OCI-LY3 (cell line): ENCODE data around the gene MAX.

Experiments used
- H2AFZ ChIP-seq: fragments of 200-600, 300-600 bp; shearing (Covaris generic); 2 replicates; pipeline ENCODE4 v1.6.0; 2014; ENCODE audit warnings: antibody characterized with exemption, low read depth, low read length
- H3K27ac ChIP-seq: fragments of 200-600, 300-600 bp; sonication (generic); 2 replicates; pipeline ENCODE4 v1.5.1; 2014; ENCODE audit warnings: mild to moderate bottlenecking, low read length, moderate library complexity, mixed read lengths
- H3K27me3 ChIP-seq: fragments of 200-600, 300-600 bp; sonication (generic); 2 replicates; pipeline ENCODE4 v1.6.1; 2014; ENCODE audit warnings: low read depth, low read length, mixed read lengths
- H3K36me3 ChIP-seq: fragments of 200-600, 300-600 bp; sonication (generic); replicated peaks from 2 replicates; pipeline ENCODE3; 2014; ENCODE audit warnings: low read depth, low read length, mixed read lengths
- H3K4me1 ChIP-seq: fragments of 300-600, 200-600 bp; sonication (generic); 2 replicates; pipeline ENCODE4 v1.6.1; 2014; ENCODE audit warnings: low read length, mixed read lengths
- H3K4me2 ChIP-seq: fragments of 200-600, 300-600 bp; sonication (generic); 2 replicates; pipeline ENCODE4 v1.6.1; 2014; ENCODE audit warnings: low read length, mixed read lengths
- H3K4me3 ChIP-seq: fragments of 300-600, 200-600 bp; sonication (generic); 2 replicates; pipeline ENCODE4 v1.5.1; 2014; ENCODE audit warnings: antibody characterized with exemption, mild to moderate bottlenecking, low read length, moderate library complexity
- H3K79me2 ChIP-seq: fragments of 300-600, 200-600 bp; shearing (Covaris generic); 2 replicates; pipeline ENCODE4 v1.6.1; 2014; ENCODE audit warnings: mild to moderate bottlenecking, low read length, mixed read lengths
- H3K9ac ChIP-seq: fragments of 300-600, 200-600 bp; shearing (Covaris generic); 2 replicates; pipeline ENCODE4 v1.6.0; 2014; ENCODE audit warnings: mild to moderate bottlenecking, low read length, moderate library complexity
- H3K9me3 ChIP-seq: fragments of 200-600, 300-600 bp; shearing (Covaris generic); 2 replicates; pipeline ENCODE4 v1.6.1; 2014; ENCODE audit warnings: low read length, mixed read lengths; ENCODE audit not compliant: insufficient read depth
- H4K20me1 ChIP-seq: fragments of 200-600, 300-600 bp; sonication (generic); 2 replicates; pipeline ENCODE4 v1.6.1; 2016; ENCODE audit warnings: low read length, mixed read lengths; ENCODE audit not compliant: insufficient read depth
- CTCF ChIP-seq: fragments of 200-600, 300-600 bp; sonication (generic); IDR thresholded peaks from 2 replicates; pipeline ENCODE4 v1.5.1; 2014; ENCODE audit warnings: antibody characterized with exemption, low read length, low read depth
- EZH2phosphoT487 ChIP-seq: fragments of 200-600 bp; shearing (Covaris generic); IDR thresholded peaks from 2 replicates; pipeline ENCODE4 v1.6.1; 2018; ENCODE audit warnings: antibody characterized with exemption, mixed run types, low read depth

MAX gene

GRCh38 chr14:65070471-65070976, 31.8 kb downstream of the MAX start:
- no peak overlapping the region for H2AFZ ChIP-seq
- no peaks in the 10 kb centered on the region for H3K27me3 ChIP-seq
- no peaks in the 10 kb centered on the region for H3K79me2 ChIP-seq
- H4K20me1 ChIP-seq, result peaks cover 15% of the 10 kb centered on the region; the same call in 1 of the 2 replicates
- TF ChIP-seq CTCF (no peak), EZH2phosphoT487 (no peak)
- no peaks in the 10 kb centered on the region for H3K9me3 ChIP-seq
- H3K9ac ChIP-seq, result no peak overlapping the region
- peaks cover 29% of the 10 kb centered on the region for H3K36me3 ChIP-seq
- H3K27ac ChIP-seq, result no peak overlapping the region
- H3K4me2 ChIP-seq, result peak overlapping the region; percentile 54
- H3K4me3 ChIP-seq, result 0 out of 2 replicates have a peak overlapping the region, but pooled peaks have one; percentile 32
- peaks cover 16% of the 10 kb centered on the region for H3K4me1 ChIP-seq

DNA sequence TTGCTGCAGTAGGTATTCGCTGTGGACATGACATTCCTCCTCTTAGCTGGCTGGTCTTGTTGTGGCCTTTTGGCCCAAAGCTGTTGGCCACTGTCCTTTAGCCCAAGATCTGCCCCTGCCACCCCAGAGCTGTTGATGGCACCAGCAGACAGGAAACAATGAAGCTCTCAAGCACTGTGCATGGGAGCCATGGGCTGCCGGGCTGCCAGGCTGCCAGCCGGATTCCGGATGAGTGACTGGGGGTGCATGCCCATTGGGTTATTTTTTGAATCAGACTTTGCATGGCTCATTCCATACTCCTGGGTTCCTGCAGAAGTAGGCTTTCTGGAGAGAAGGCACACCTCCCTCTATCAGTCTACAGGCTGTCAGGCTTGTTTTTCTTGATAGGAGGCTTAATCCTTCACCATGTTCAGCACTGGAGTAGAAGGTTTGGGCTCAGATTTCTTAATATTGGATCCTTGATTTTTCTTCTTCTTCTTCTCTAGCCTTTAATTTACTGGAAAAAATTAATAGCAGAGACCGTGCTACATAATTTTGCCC, 32.4 kb downstream of the MAX start:
- no peak overlapping the region for H3K27ac ChIP-seq
- H4K20me1 ChIP-seq, result peaks cover 14% of the 10 kb centered on the region; the same call in 1 of the 2 replicates
- H3K9ac ChIP-seq, result no peak overlapping the region
- H3K36me3 ChIP-seq, result peaks cover 32% of the 10 kb centered on the region
- TF ChIP-seq CTCF, result no peak
- no peak for TF ChIP-seq EZH2phosphoT487
- no peak overlapping the region for H3K4me2 ChIP-seq
- H3K9me3 ChIP-seq, result no peaks in the 10 kb centered on the region
- no peaks in the 10 kb centered on the region for H3K79me2 ChIP-seq
- H2AFZ ChIP-seq, result no peak overlapping the region
- H3K27me3 ChIP-seq, result no peaks in the 10 kb centered on the region
- H3K4me3 ChIP-seq, result no peak overlapping the region
- H3K4me1 ChIP-seq, result peaks cover 16% of the 10 kb centered on the region

- TF ChIP-seq CTCF (no peak), EZH2phosphoT487 (no peak)
- H3K79me2 ChIP-seq, result no peaks in the 10 kb centered on the region
- no peak overlapping the region for H3K4me2 ChIP-seq
- H3K9me3 ChIP-seq, result no peaks in the 10 kb centered on the region
- no peak overlapping the region for H3K4me3 ChIP-seq
- peaks cover 5% of the 10 kb centered on the region for H3K4me1 ChIP-seq
- peaks cover 55% of the 10 kb centered on the region for H3K36me3 ChIP-seq
- H3K27me3 ChIP-seq, result no peaks in the 10 kb centered on the region
- 0 out of 2 replicates have a peak, but pooled peaks cover 2% of the 10 kb centered on the region for H4K20me1 ChIP-seq
- no peak overlapping the region for H3K27ac ChIP-seq
- no peak overlapping the region for H3K9ac ChIP-seq
- no peak overlapping the region for H2AFZ ChIP-seq
These were observed 36.6 kb downstream of the MAX start for GRCh38 chr14:65065719-65066118.

- Histone ChIP-seq H3K27ac (no peak overlapping the region), H4K20me1 (no peaks in the 10 kb centered on the region), H3K4me3 (no peak overlapping the region), H3K27me3 (no peaks in the 10 kb centered on the region), H3K79me2 (no peaks in the 10 kb centered on the region), H3K36me3 (peaks cover 51% of the 10 kb centered on the region), H3K9ac (no peak overlapping the region), H3K9me3 (no peaks in the 10 kb centered on the region), H3K4me2 (no peak overlapping the region), H2AFZ (no peak overlapping the region), H3K4me1 (no peaks in the 10 kb centered on the region)
- no peak for TF ChIP-seq EZH2phosphoT487
- TF ChIP-seq CTCF, result no peak
These were observed 39.9 kb downstream of the MAX start for GRCh38 chr14:65062096-65063075.
